Aorta (tissue), 5 donors: Measurements from ENCODE around the gene ZNF710. TPM values are rescaled to one million over a fixed set of nuclear protein-coding genes. Genes with fewer than 3 reads are reported as not detected.

Experiments
- ATAC-seq: fragments of 200-7000 bp; cut with Tn5 transposase; one replicate; pipeline ENCODE4 v1.9.1; 2022; ENCODE audit warnings: moderate library complexity; ENCODE audit not compliant: low FRiP score
- DNase-seq, 2 donors: peaks; one replicate each; pipeline ENCODE4 v3.0.0-alpha.2; 2020
- H3K27ac ChIP-seq, 2 donors: one replicate each; pipeline ENCODE4 v1.5.1; 2013; ENCODE audit warnings: low read length in 2 of 2, mild to moderate bottlenecking in 2 of 2, moderate library complexity in 2 of 2, control low read depth in 1 of 2, inconsistent platforms in 1 of 2, low read depth in 1 of 2
- H3K27me3 ChIP-seq, 2 donors: one replicate each; pipeline ENCODE4 v1.6.1; 2013; ENCODE audit warnings: control low read depth in 1 of 2, low read length in 1 of 2, mild to moderate bottlenecking in 1 of 2, moderate library complexity in 1 of 2; ENCODE audit not compliant: insufficient read depth in 2 of 2, control insufficient read depth in 1 of 2
- H3K36me3 ChIP-seq, 2 donors: one replicate each; pipeline ENCODE4 v1.6.1; 2013; ENCODE audit warnings: control low read depth in 1 of 2, low read length in 1 of 2, mild to moderate bottlenecking in 1 of 2; ENCODE audit not compliant: insufficient read depth in 2 of 2, control insufficient read depth in 1 of 2
- H3K4me1 ChIP-seq, 2 donors: one replicate each; pipeline ENCODE4 v1.6.1; 2013; ENCODE audit warnings: low read length in 2 of 2, control low read depth in 1 of 2, mild to moderate bottlenecking in 1 of 2, moderate library complexity in 1 of 2; ENCODE audit not compliant: insufficient read depth in 2 of 2, control insufficient read depth in 1 of 2
- H3K4me3 ChIP-seq, 2 donors: one replicate each; pipeline ENCODE4 v1.5.1; 2013; ENCODE audit warnings: low read length in 2 of 2, control low read depth in 1 of 2, mild to moderate bottlenecking in 1 of 2
- H3K9me3 ChIP-seq: one replicate; pipeline ENCODE4 v1.6.1; 2013; ENCODE audit warnings: mild to moderate bottlenecking, low read length; ENCODE audit not compliant: control insufficient read depth
- WGBS, 2 donors: extraction: QIAGEN DNeasy Blood & Tissue Kit; methylation state at CpG; one replicate each; pipeline ENCODE4 v1.1.7; 2013; 5-methylcytosine and 5-hydroxymethylcytosine counted together
- intact Hi-C, 2 donors: fragments of 100-400 bp; cut with DNase I; formaldehyde crosslinking; loops; one replicate each; pipeline versions ENCODE4 v1.14.2 to v1.15.0; 2022
- polyA plus RNA-seq, 2 donors: library from polyadenylated mRNA; stranded (reverse); fragments of 200-250 nt; gene quantifications; one replicate each; pipeline ENCODE4 v1.2.3, GENCODE V29; 2013
- total RNA-seq, 2 donors: library from RNA; stranded (reverse); fragmentation: NEBNext Ultra II Directional; extraction: Animal tissue kit (Norgen Biotek cat#: 25700); gene quantifications; one replicate each; pipeline ENCODE4 v1.2.1, GENCODE V29; 2021
- donor health status: healthy with polysubstance abuse.
- donor health status: Bipolar disorder and iron deficiency.
- donor health status: DM: no; HTN: no; CAD: no.
- donor health status: DM: no; HTN: no; CAD: no.
- donor health status: DM: yes; HTN: yes; CAD: no.

The ZNF710 gene
- total and polyA plus RNA-seq, 4 donors = 4.3 to 17.9 (median 10.5) TPM

DNA sequence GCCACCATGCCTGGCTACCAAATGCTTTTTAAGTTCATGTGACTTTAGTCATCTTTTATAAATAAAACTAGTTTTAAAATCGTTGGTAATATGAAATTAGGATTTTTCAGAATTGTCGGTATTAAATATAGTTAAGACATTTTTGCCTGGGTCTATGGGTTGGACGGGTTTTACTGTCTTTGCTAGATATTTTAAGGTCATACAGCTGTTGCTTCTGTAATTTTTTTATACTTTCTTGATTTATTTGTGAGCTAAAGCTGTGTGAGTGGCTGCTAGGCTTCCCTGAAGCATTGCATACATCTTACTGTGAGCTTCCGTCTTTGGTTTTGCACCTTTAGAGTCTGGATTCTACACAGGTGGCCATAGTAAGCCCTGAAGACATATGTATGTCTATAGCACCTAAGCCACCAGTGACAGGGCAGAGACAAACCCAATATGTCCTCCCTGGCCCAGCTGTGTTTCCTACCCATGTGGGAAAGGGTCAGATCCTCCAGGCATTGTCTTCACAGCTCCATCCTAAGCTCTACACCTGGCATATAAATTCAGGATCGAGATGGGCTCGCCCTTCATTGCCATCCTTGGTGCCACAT, 16.6 kb upstream of the ZNF710 start:
- H3K4me3 ChIP-seq = no peak overlapping the region
- no peak overlapping the region for H3K27ac ChIP-seq
- DNase-seq (no peak), ATAC-seq (no peak)
- peaks cover 0 to 2% of the 10 kb centered on the region in 2 donors for H3K27me3 ChIP-seq
- H3K4me1 ChIP-seq = no peaks in the 10 kb centered on the region
- intact Hi-C loops = no loop called here
- WGBS, 2 donors = 82 to 90% methylated on average over 6 of the region's 6 CpGs
- H3K36me3 ChIP-seq = no peaks in the 10 kb centered on the region
- peaks cover 9% of the 10 kb centered on the region for H3K9me3 ChIP-seq

DNA sequence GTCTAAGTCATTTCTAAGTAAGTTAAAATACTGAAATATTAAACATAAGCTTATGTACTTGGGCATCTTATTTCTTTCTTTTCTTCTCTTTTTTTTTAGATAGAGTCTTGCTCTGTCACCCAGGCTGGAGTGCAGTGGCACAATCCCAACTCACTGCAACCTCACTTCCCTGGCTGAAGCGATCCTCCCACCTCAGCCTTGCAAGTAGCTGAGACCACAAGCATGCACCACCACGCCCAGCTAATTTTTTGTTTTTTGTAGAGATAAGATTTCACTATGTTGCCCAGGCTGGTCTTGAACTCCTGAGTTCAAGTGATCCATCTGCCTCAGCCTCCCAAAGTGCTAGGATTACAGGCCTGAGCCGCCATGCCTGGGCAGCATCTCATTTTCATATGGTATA, 16.0 kb upstream of the ZNF710 start:
- ATAC-seq (no peak), DNase-seq (no peak)
- Histone ChIP-seq H3K27ac (no peak overlapping the region), H3K4me3 (no peak overlapping the region), H3K4me1 (no peaks in the 10 kb centered on the region), H3K9me3 (peaks cover 9% of the 10 kb centered on the region), H3K36me3 (no peaks in the 10 kb centered on the region), H3K27me3 (peaks cover 0 to 2% of the 10 kb centered on the region in 2 donors)
- intact Hi-C loops = no loop called here
- 88 to 92% methylated on average over 3 of the region's 3 CpGs for WGBS, 2 donors

DNA sequence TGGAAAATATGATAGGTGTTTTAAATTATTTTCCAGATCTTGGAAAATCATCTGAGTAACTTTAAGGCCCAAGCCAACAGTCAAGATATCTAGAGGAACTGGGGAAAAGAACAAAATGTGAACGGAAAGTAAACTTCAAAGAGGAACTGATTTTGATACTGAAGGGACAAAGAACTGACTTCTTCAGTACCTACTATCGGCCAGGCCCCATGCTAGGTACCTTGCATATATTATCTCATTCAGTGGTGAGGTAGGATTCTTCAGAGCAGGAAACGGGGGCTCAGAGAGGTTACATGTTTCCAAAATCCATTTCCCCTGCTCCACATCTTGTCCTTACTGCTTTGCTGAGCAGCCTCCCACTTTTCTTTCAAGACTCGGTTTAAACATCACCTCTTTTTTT, 9.8 kb upstream of the ZNF710 start:
- intact Hi-C loops = no loop called here
- DNase-seq = no peak
- H3K27me3 ChIP-seq = no peaks in the 10 kb centered on the region
- no peak overlapping the region for H3K27ac ChIP-seq
- H3K4me3 ChIP-seq = no peak overlapping the region
- no peaks in the 10 kb centered on the region for H3K9me3 ChIP-seq
- no peaks in the 10 kb centered on the region for H3K4me1 ChIP-seq
- WGBS, 2 donors = 72 to 75% methylated on average over 4 of the region's 4 CpGs
- ATAC-seq = no peak
- H3K36me3 ChIP-seq = no peaks in the 10 kb centered on the region

DNA sequence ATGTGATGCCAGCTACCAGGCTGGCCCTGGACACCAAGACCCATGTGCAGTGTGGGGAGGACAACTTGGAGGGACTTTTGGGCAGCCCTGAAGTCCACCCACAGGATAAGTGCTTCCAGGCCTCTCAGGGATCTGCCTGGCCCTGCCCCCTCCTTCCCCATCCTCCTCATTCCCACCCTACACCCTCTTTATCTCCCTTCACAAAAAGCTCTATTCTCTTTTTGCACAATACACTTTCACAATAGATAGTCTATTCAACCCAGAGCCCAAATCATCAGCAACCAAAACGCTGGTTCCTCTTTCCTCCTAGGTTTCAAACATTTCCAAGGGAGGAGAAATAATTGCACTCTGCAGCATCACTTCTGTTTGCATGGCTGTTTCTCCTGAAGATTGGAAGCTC, 7.8 kb upstream of the ZNF710 start:
- H3K27me3 ChIP-seq = no peaks in the 10 kb centered on the region
- no peak for DNase-seq
- H3K36me3 ChIP-seq = no peaks in the 10 kb centered on the region
- no peaks in the 10 kb centered on the region for H3K9me3 ChIP-seq
- WGBS, 2 donors = 81 to 90% methylated on average over 1 of the region's 1 CpG
- intact Hi-C loops = no loop called here
- no peak overlapping the region for H3K4me3 ChIP-seq
- no peaks in the 10 kb centered on the region for H3K4me1 ChIP-seq
- no peak for ATAC-seq
- H3K27ac ChIP-seq = no peak overlapping the region

DNA sequence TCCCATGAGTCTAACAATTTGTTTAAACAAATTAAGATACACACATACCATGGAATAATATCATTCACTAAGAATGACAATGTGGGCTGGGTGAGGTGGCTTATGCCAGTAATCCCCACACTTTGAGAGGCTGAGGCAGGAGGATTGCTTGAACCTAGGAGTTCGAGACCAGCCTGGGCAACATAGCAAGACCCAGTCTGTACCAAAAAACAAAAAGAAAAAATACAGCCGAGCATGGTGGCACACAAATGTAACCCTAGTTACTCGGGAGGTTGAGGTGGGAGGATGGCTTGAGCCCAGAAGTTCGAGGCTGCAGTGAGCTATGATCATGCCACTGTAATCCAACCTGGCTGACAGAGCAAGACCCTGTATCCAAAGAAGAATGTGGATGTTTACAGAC, 4.0 kb upstream of the ZNF710 start:
- ATAC-seq (no peak), DNase-seq (no peak)
- 76 to 78% methylated on average over 4 of the region's 4 CpGs for WGBS, 2 donors
- Histone ChIP-seq H3K27me3 (no peaks in the 10 kb centered on the region), H3K27ac (no peak overlapping the region), H3K36me3 (no peaks in the 10 kb centered on the region), H3K4me1 (no peaks in the 10 kb centered on the region), H3K9me3 (no peaks in the 10 kb centered on the region), H3K4me3 (no peak overlapping the region)
- intact Hi-C loops = loop anchor here in 1 of 2 donors (2.0 kb wide), 1 partner anchor 78 kb away; no protein-coding TSS in a partner anchor

DNA sequence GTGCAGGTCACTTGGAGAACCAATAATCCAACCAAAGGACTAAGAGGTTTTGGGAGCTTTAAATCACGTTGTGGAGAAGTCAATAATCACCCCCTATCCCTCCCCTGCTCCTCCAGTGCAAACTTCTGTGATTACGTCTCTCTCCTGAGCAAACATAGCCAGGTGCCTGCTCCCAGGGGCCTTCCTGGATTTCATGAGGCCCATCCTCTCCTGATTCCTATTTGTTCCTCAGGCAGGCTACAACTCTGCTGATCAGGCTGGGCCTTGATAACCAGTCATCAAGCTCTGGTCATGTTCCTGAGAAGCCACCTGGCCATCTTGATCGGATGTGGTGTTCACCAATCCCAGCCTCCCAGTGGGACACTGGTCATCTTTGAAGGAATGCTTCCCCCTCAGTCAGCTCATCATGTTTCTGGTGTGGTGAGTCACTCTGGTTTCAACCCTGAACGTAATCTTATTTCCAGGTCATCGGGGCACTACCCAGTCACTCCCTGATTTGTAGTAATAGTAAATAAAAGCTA, 2.9 kb upstream of the ZNF710 start:
- H3K9me3 ChIP-seq = no peaks in the 10 kb centered on the region
- no peak overlapping the region for H3K4me3 ChIP-seq
- 70 to 77% methylated on average over 5 of the region's 5 CpGs for WGBS, 2 donors
- no peaks in the 10 kb centered on the region for H3K36me3 ChIP-seq
- H3K4me1 ChIP-seq = no peaks in the 10 kb centered on the region
- no peak overlapping the region for H3K27ac ChIP-seq
- DNase-seq (no peak), ATAC-seq (no peak)
- no peaks in the 10 kb centered on the region for H3K27me3 ChIP-seq
- intact Hi-C loops = no loop called here

DNA sequence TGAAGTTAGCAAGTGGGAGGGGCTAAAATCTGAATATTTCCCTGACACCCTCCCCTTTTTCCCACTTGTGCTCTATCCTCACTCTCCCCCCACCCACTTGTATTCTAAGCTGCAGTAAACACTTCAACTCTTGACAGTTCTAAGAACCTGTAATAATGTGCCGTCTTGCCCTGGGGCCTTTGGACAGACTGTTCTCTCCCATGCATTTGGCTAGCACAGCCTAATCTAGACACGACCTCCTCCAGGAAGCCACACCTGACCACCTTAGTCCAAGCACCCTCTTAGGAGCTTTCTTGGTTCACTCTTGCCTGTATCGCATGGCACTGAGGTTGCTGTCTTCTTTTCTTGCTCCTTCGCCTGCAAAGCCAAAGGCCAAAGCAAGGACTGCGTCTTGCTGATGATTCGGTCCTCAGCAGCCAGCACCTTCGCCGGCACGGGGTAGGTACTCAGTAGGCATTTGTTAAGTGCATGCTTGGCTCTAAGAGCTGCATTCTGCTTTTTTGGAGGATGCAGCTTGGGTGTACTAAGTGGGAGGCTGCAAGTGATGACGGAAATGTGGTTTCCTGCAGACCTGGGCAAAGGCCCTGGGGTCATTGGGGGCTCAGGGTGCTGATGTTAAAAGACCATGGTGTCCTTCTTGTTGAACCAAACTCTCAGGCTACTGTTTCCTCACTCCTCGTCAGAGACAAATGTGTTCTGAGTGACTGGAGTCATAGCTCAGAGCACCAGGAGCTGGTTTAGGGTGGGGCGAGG, 2.0 kb upstream of the ZNF710 start:
- Histone ChIP-seq H3K27me3 (no peaks in the 10 kb centered on the region), H3K4me1 (no peaks in the 10 kb centered on the region), H3K36me3 (no peaks in the 10 kb centered on the region), H3K9me3 (no peaks in the 10 kb centered on the region), H3K4me3 (no peak overlapping the region), H3K27ac (no peak overlapping the region)
- ATAC-seq = no peak
- no peak for DNase-seq
- WGBS, 2 donors = 77 to 78% methylated on average over 12 of the region's 12 CpGs
- intact Hi-C loops = no loop called here

DNA sequence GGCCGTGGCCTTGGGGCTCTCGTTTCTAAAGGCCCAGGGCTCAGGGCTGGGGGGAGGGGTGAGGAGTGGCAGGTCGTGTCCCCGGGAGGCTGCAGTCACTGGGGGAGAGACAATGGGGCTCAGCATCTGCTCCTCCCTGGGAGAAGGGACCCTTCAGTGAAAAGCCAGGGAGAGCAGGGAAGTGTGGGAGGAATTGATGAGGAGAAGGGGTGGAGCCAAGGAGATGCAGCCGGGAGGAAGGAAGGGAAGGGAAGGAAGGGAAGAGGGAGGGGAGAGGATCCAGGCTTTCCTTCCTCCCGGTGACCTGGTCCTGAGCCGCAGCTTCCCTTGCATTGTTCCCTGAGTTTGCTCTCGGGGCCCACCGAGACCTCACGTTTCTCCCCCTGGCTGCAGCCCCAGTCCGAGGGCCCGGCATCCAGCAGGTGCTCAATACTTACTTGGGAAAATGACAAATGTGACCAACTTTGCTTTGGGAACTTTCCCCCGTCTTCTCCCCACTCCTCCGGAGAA, 1.4 kb upstream of the ZNF710 start:
- no peak for ATAC-seq
- WGBS, 2 donors = 33 to 39% methylated on average over 13 to 14 of the region's 14 CpGs

More for the DNA sequence above, 1.4 kb upstream of the ZNF710 start:
- no peak for DNase-seq
- Histone ChIP-seq H3K27me3 (no peaks in the 10 kb centered on the region), H3K27ac (no peak overlapping the region), H3K4me1 (no peaks in the 10 kb centered on the region), H3K36me3 (no peaks in the 10 kb centered on the region), H3K9me3 (no peaks in the 10 kb centered on the region), H3K4me3 (no peak overlapping the region)
- intact Hi-C loops = loop anchor here in 1 of 2 donors (5.0 kb wide), 1 partner anchor 107 kb away; the partner anchor contains the start of gene AP3S2
